ENCODE data around the gene FLOT2.

The FLOT2 gene

GRCh38 chr17:28885363-28885762, 12.2 kb downstream of the FLOT2 start:
- no peaks in the 10 kb centered on the region for H3K4me1 ChIP-seq (ENCODE audit: low read depth, poor library complexity, severe bottlenecking)
- H3K4me2 ChIP-seq: no peak overlapping the region

GRCh38 chr17:28883967-28884702, 13.4 kb downstream of the FLOT2 start:
- Histone ChIP-seq H3K27me3 (ENCODE audit: insufficient read depth, low read depth) (no peaks in the 10 kb centered on the region), H3K4me2 (no peak overlapping the region), H3K79me2 (ENCODE audit: insufficient read depth, low read depth) (no peaks in the 10 kb centered on the region), H2AFZ (ENCODE audit: low read depth) (no peak overlapping the region), H3K27ac (no peak overlapping the region), H4K20me1 (ENCODE audit: insufficient read depth) (no peaks in the 10 kb centered on the region), H3K36me3 (ENCODE audit: insufficient read depth) (no peaks in the 10 kb centered on the region), H3K9ac (no peak overlapping the region), H3K4me1 (ENCODE audit: low read depth, poor library complexity, severe bottlenecking) (no peaks in the 10 kb centered on the region), H3K4me3 (IDR thresholded peaks at IDR 0.05; ENCODE audit: insufficient read depth, low read depth, low read length) (no peak overlapping the region)
- TF ChIP-seq CTCF (conservative IDR thresholded peaks at IDR 0.05; ENCODE audit: low read depth, low read length): no peak

More at GRCh38 chr17:28885363-28885762, 12.2 kb downstream of the FLOT2 start:
- Histone ChIP-seq H3K27me3 (ENCODE audit: insufficient read depth, low read depth) (no peaks in the 10 kb centered on the region), H3K9ac (no peak overlapping the region), H3K27ac (no peak overlapping the region), H2AFZ (ENCODE audit: low read depth) (no peak overlapping the region), H3K36me3 (ENCODE audit: insufficient read depth) (no peaks in the 10 kb centered on the region), H4K20me1 (ENCODE audit: insufficient read depth) (no peaks in the 10 kb centered on the region), H3K79me2 (ENCODE audit: insufficient read depth, low read depth) (no peaks in the 10 kb centered on the region), H3K4me3 (IDR thresholded peaks at IDR 0.05; ENCODE audit: insufficient read depth, low read depth, low read length) (no peak overlapping the region)
- TF ChIP-seq CTCF (conservative IDR thresholded peaks at IDR 0.05; ENCODE audit: low read depth, low read length): no peak

DNA sequence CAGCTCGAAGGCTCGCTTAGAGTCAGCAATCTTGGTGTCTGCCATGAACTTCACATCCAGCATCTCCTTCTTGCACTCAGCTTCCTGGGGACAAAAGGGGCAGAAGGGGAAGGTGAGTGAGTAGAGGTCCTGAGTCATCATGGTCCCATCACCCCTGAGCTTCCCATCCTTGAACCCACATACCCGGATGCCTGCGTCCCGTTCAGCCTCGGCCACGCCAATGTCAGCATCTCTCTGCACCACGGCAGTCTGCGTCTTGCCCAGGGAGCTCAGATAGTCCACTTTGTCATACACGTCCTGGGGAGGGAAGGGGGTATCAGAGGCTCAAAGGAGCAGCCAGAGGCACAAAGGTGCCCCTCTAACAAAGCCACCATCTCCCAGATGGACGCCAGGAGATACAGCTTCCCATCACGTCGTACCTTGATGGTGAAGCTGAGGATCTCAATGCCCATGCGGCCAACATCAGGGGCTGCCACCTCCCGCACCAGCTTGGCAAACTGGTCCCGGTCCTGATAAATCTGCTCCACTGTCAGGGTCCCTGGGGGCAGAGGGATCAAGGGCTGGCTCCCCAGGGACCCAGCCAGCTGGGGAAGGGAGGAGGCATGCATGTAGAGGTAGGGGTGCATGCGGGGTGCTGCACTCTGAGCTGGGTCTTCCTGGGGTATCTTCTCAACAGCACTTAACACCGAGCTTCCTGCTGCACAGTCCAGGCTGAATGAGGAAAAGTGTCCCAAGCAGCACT, 15.2 kb downstream of the FLOT2 start:
- Histone ChIP-seq H3K27ac (no peak overlapping the region), H3K27me3 (ENCODE audit: insufficient read depth, low read depth) (no peaks in the 10 kb centered on the region), H3K36me3 (ENCODE audit: insufficient read depth) (no peaks in the 10 kb centered on the region), H3K79me2 (ENCODE audit: insufficient read depth, low read depth) (no peaks in the 10 kb centered on the region), H3K4me1 (ENCODE audit: low read depth, poor library complexity, severe bottlenecking) (no peaks in the 10 kb centered on the region), H3K4me2 (no peak overlapping the region), H4K20me1 (ENCODE audit: insufficient read depth) (no peaks in the 10 kb centered on the region), H2AFZ (ENCODE audit: low read depth) (no peak overlapping the region), H3K4me3 (IDR thresholded peaks at IDR 0.05; ENCODE audit: insufficient read depth, low read depth, low read length) (no peak overlapping the region), H3K9ac (no peak overlapping the region)
- no peak for TF ChIP-seq CTCF (conservative IDR thresholded peaks at IDR 0.05; ENCODE audit: low read depth, low read length)

GRCh38 chr17:28881533-28882056, 15.9 kb downstream of the FLOT2 start:
- H3K36me3 ChIP-seq (ENCODE audit: insufficient read depth): no peaks in the 10 kb centered on the region
- H3K4me2 ChIP-seq: no peak overlapping the region
- no peaks in the 10 kb centered on the region for H4K20me1 ChIP-seq (ENCODE audit: insufficient read depth)
- TF ChIP-seq CTCF (conservative IDR thresholded peaks at IDR 0.05; ENCODE audit: low read depth, low read length): no peak
- no peak overlapping the region for H3K4me3 ChIP-seq (IDR thresholded peaks at IDR 0.05; ENCODE audit: insufficient read depth, low read depth, low read length)
- no peaks in the 10 kb centered on the region for H3K4me1 ChIP-seq (ENCODE audit: low read depth, poor library complexity, severe bottlenecking)
- no peak overlapping the region for H3K9ac ChIP-seq
- no peak overlapping the region for H2AFZ ChIP-seq (ENCODE audit: low read depth)
- no peaks in the 10 kb centered on the region for H3K79me2 ChIP-seq (ENCODE audit: insufficient read depth, low read depth)
- H3K27me3 ChIP-seq (ENCODE audit: insufficient read depth, low read depth): no peaks in the 10 kb centered on the region
- no peak overlapping the region for H3K27ac ChIP-seq
